ENCODE results near the gene CADM1. TPM values are rescaled to one million over a fixed set of nuclear protein-coding genes. Genes with fewer than 3 reads are reported as not detected.

CADM1 gene
- total RNA-seq, 4 donors from 2014 or later, result 10.6 to 15.7 (median 13.8) TPM

- DNase-seq (ENCODE audit: extremely low spot score), result no peak
- Histone ChIP-seq H3K27ac (replicated peaks in 1 of 4) (no peak overlapping the region), H3K4me3 (no peak overlapping the region), H3K36me3 (no peaks in the 10 kb centered on the region), H3K27me3 (no peaks in the 10 kb centered on the region), H3K9me3 (no peaks in the 10 kb centered on the region), H3K4me1 (peaks cover 0 to 3% (median 0%) of the 10 kb centered on the region in 4 donors)
- intact Hi-C loops (cut with DNase I), result no loop called here
- no peak for TF ChIP-seq POLR2A (IDR thresholded peaks at IDR 0.05; ENCODE audit: low read depth)
- TF ChIP-seq EP300 (IDR thresholded peaks at IDR 0.05), result no peak
- TF ChIP-seq CTCF (IDR thresholded peaks at IDR 0.05), result no peak
- no peak for TF ChIP-seq POLR2AphosphoS5 (IDR thresholded peaks at IDR 0.05)
- 95% methylated on average over 1 of the region's 1 CpG for WGBS
Measured at GRCh38 chr11:115306689-115307088, 197.5 kb downstream of the CADM1 start.

- Histone ChIP-seq H3K27ac (replicated peaks in 1 of 4) (no peak overlapping the region), H3K4me3 (no peak overlapping the region), H3K9me3 (no peaks in the 10 kb centered on the region), H3K36me3 (no peaks in the 10 kb centered on the region), H3K4me1 (peaks cover 0 to 3% (median 0%) of the 10 kb centered on the region in 4 donors), H3K27me3 (no peaks in the 10 kb centered on the region)
- DNase-seq (ENCODE audit: extremely low spot score), result no peak
- whole genome bisulfite sequencing, result 93% methylated on average over 6 of the region's 6 CpGs
- TF ChIP-seq POLR2A (IDR thresholded peaks at IDR 0.05; ENCODE audit: low read depth) (no peak), EP300 (IDR thresholded peaks at IDR 0.05) (no peak), CTCF (IDR thresholded peaks at IDR 0.05) (no peak), POLR2AphosphoS5 (IDR thresholded peaks at IDR 0.05) (no peak)
- intact Hi-C loops (cut with DNase I), result no loop called here
Measured at GRCh38 chr11:115304774-115305472, 199.3 kb downstream of the CADM1 start.

- intact Hi-C loops (cut with DNase I), result no loop called here
- TF ChIP-seq POLR2A (IDR thresholded peaks at IDR 0.05; ENCODE audit: low read depth) (no peak), POLR2AphosphoS5 (IDR thresholded peaks at IDR 0.05) (no peak), CTCF (IDR thresholded peaks at IDR 0.05) (no peak), EP300 (IDR thresholded peaks at IDR 0.05) (no peak)
- H3K27ac ChIP-seq (replicated peaks in 1 of 4), result no peak overlapping the region
- H3K36me3 ChIP-seq, result no peaks in the 10 kb centered on the region
- WGBS, result 74% methylated on average over 2 of the region's 2 CpGs
- DNase-seq (ENCODE audit: extremely low spot score), result no peak
- H3K4me1 ChIP-seq, result peaks cover 0 to 3% (median 0%) of the 10 kb centered on the region in 4 donors
- H3K27me3 ChIP-seq, result no peaks in the 10 kb centered on the region
- no peaks in the 10 kb centered on the region for H3K9me3 ChIP-seq
- H3K4me3 ChIP-seq, result no peak overlapping the region
Measured at GRCh38 chr11:115303929-115304531, 200.2 kb downstream of the CADM1 start.

- peaks cover 0 to 3% (median 0%) of the 10 kb centered on the region in 4 donors for H3K4me1 ChIP-seq
- no peak overlapping the region for H3K4me3 ChIP-seq
- WGBS, result 78% methylated on average over 5 of the region's 5 CpGs
- no peaks in the 10 kb centered on the region for H3K9me3 ChIP-seq
- TF ChIP-seq EP300 (IDR thresholded peaks at IDR 0.05) (no peak), POLR2AphosphoS5 (IDR thresholded peaks at IDR 0.05) (no peak), POLR2A (IDR thresholded peaks at IDR 0.05; ENCODE audit: low read depth) (no peak), CTCF (IDR thresholded peaks at IDR 0.05) (no peak)
- H3K36me3 ChIP-seq, result no peaks in the 10 kb centered on the region
- no peak for DNase-seq (ENCODE audit: extremely low spot score)
- intact Hi-C loops (cut with DNase I), result no loop called here
- no peaks in the 10 kb centered on the region for H3K27me3 ChIP-seq
- H3K27ac ChIP-seq (replicated peaks in 1 of 4), result no peak overlapping the region
Measured at GRCh38 chr11:115302946-115303703, 201.1 kb downstream of the CADM1 start.

Data from esophagus muscularis mucosa (tissue), 4 donors.